ENCODE measurements around the gene CD80. TPM values are rescaled to one million over a fixed set of nuclear protein-coding genes. Genes with fewer than 3 reads are reported as not detected.

Gene CD80
- total RNA-seq, 1 donor = not detected

DNA sequence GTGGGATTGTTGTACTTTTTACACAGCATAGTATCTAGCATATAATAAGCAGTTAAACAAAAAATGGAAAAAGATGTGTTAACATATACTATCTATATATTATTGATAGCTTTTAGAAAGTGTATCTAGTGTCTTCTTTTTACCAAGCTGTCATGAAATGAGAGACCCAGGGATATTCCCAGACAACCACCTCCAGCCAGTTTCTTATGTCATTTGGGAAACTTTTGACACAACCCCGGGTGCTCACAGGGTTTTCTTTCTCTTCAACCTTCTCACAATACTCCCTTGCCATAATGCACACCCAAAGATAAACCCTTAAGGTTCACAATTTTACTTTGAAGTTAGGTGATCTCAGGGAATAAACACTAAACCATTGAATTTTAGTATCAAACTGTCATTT is 33.4 kb upstream of the CD80 start:
- DNase-seq (ENCODE audit: low read depth) = no peak
- TF ChIP-seq, protein P1, sequence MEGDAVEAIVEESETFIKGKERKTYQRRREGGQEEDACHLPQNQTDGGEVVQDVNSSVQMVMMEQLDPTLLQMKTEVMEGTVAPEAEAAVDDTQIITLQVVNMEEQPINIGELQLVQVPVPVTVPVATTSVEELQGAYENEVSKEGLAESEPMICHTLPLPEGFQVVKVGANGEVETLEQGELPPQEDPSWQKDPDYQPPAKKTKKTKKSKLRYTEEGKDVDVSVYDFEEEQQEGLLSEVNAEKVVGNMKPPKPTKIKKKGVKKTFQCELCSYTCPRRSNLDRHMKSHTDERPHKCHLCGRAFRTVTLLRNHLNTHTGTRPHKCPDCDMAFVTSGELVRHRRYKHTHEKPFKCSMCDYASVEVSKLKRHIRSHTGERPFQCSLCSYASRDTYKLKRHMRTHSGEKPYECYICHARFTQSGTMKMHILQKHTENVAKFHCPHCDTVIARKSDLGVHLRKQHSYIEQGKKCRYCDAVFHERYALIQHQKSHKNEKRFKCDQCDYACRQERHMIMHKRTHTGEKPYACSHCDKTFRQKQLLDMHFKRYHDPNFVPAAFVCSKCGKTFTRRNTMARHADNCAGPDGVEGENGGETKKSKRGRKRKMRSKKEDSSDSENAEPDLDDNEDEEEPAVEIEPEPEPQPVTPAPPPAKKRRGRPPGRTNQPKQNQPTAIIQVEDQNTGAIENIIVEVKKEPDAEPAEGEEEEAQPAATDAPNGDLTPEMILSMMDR (IDR thresholded peaks at IDR 0.05; ENCODE audit: insufficient read depth, low read depth, low read length) = no peak
- H3K4me3 ChIP-seq (ENCODE audit: low read depth, low read length) = no peak overlapping the region

DNA sequence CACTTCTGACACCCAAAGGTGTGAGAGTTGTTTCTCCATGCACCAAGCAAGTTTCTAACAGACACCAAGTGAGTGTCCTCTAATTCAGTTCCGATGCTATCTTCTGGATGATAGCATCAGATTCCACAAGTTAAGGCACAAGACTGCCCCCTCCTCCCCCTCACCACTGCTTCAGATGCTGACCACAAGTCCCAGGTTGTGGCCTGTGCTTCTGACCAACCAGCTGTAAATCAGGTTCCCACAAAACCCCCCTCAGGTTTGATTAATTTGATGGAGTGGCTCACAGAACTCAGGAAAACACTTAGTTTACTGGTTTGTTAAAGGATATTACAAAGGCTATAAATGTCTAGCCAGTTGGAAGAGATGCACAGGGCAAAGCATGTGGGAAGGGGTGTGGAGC is 31.3 kb upstream of the CD80 start:
- DNase-seq (ENCODE audit: low read depth) = no peak
- TF ChIP-seq, protein P1 (IDR thresholded peaks at IDR 0.05; ENCODE audit: insufficient read depth, low read depth, low read length) = no peak
- H3K4me3 ChIP-seq (ENCODE audit: low read depth, low read length) = no peak overlapping the region

DNA sequence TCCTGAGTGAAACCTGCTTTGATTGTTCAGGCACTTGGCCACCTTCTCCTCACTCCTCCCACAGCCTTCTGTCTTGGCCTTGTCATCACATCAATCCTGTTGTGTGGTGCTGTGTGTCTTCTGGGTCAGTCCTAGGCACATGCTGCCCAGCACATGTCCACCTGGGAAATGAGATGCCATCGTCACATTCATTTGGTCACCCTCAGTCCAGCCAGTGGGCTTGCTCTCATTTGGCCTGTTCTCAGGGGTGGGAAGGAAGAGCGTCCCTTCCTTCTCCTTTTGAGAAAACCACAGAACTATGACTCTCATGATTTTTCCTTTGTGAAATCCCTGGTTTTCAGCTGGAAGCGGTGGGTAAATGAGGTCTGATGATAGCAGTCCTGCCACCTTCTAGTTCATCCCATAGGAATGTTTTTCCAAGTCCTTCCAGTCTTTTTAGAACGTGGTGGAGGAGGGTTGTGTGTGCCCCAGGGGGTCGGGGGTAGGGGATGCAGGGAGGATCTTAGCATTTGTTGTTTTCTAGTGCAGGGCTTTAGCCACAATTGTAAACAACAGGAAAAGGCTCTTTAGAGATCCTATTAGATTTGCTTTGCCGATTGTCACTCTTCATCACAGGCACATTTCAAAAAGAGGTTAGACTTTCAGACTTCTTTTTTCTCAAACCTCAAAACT is 29.8 kb upstream of the CD80 start:
- no peak for DNase-seq (ENCODE audit: low read depth)
- TF ChIP-seq, protein P1 (IDR thresholded peaks at IDR 0.05; ENCODE audit: insufficient read depth, low read depth, low read length) = no peak
- no peak overlapping the region for H3K4me3 ChIP-seq (ENCODE audit: low read depth, low read length)

- TF ChIP-seq, protein P1 (IDR thresholded peaks at IDR 0.05; ENCODE audit: insufficient read depth, low read depth, low read length) = no peak
- no peak overlapping the region for H3K4me3 ChIP-seq (ENCODE audit: low read depth, low read length)
- DNase-seq (ENCODE audit: low read depth) = no peak
Observed at GRCh38 chr3:119588112-119588511, 28.7 kb upstream of the CD80 start.

DNA sequence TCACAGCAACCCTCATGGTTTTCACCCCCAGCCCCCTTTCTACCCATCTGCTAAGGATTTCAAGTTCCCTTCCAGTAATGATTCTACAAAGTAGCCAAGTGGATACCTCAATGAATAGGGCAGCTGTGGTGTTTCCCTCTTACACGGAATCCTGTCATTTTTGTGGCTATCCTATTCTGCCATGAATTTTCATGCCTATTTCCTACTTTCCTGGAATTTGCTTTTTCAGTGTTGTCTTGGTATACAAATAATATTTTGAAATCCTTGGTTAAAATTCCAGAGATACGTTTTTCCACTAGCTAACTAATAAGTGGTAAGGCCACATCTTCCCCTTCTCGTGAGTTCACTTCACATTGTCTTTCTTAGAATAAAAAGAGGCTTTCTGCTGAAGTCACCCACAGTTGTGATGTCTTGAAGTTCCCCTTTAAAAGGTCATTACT is 27.3 kb upstream of the CD80 start:
- no peak for DNase-seq (ENCODE audit: low read depth)
- TF ChIP-seq, protein P1 (IDR thresholded peaks at IDR 0.05; ENCODE audit: insufficient read depth, low read depth, low read length) = no peak

DNA sequence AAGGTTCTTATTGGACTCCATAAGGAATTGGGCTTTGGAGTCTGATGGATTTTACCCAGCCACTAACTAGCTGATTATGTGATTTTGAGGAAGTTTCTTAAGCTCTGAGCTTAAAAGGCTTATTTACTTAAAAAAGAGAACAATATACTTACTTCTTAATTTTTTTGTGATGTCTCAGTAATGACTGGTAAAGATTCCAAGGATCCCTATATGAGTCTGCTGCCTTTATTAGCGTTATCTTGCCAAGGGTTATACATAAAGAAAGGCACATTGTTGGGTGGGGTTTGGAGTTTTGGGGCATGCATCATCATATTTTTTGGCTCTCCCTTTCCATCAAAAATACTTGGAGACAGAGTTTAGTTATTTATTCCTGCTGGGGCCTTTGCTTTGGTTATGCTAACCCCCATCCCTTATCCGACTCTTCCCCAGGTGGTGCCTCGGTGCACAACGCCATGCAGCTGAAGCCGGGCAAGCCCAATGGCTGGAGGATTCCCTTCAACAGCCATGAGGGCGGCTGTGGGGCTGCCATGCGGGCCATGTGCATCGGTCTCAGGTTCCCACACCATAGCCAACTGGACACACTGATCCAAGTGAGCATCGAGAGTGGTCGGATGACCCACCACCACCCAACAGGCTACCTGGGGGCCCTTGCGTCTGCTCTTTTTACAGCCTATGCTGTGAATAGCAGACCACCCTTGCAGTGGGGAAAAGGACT is 26.6 kb upstream of the CD80 start:
- TF ChIP-seq, protein P1 (IDR thresholded peaks at IDR 0.05; ENCODE audit: insufficient read depth, low read depth, low read length) = no peak
- DNase-seq (ENCODE audit: low read depth) = no peak
- no peak overlapping the region for H3K4me3 ChIP-seq (ENCODE audit: low read depth, low read length)

More for the DNA sequence above, 27.3 kb upstream of the CD80 start:
- H3K4me3 ChIP-seq (ENCODE audit: low read depth, low read length) = no peak overlapping the region
